Renal pelvis (tissue), 12 donors: ENCODE results near the gene PSEN1. TPM values are rescaled to one million over a fixed set of nuclear protein-coding genes. Genes with fewer than 3 reads are reported as not detected.
A peak's percentile ranks its signal among the peaks of the same experiment; 100 is the strongest.

Source experiments
- DNase-seq: peaks from one replicate; pipeline ENCODE4 v3.0.0-alpha.2; 2013
- long read RNA-seq, 16 experiments: transcript quantifications; one replicate each; lab custom pipeline, GENCODE V29; 2026
- polyA plus RNA-seq, 3 donors: library from polyadenylated mRNA; unstranded; fragments of 120-200 nt; gene quantifications; one replicate each; pipeline ENCODE4 v1.2.1, GENCODE V29; 2013; ENCODE audit not compliant: insufficient read length in 3 of 3

PSEN1 gene
- polyA plus RNA-seq: 10 to 100 TPM; 65.7 to 74.4 (median 65.8) TPM
- long read RNA-seq, donor 1, full-length matches to known transcripts: 11 of 11 reads
- long read RNA-seq, donor 1, partial matches to known transcripts: 0 of 11 reads
- long read RNA-seq, donor 1, other reads (novel, unspliced or antisense): 0 of 11 reads
- long read RNA-seq, donor 2, full-length matches to known transcripts: 16 of 16 reads
- long read RNA-seq, donor 2, partial matches to known transcripts: 0 of 16 reads
- long read RNA-seq, donor 2, other reads (novel, unspliced or antisense): 0 of 16 reads
- long read RNA-seq, donor 3, full-length matches to known transcripts: 13 of 13 reads
- long read RNA-seq, donor 3, partial matches to known transcripts: 0 of 13 reads
- long read RNA-seq, donor 3, other reads (novel, unspliced or antisense): 0 of 13 reads
- long read RNA-seq, donor 4, full-length matches to known transcripts: 9 of 9 reads
- long read RNA-seq, donor 4, partial matches to known transcripts: 0 of 9 reads
- long read RNA-seq, donor 4, other reads (novel, unspliced or antisense): 0 of 9 reads
- long read RNA-seq, donor 5, full-length matches to known transcripts: 10 of 10 reads
- long read RNA-seq, donor 5, partial matches to known transcripts: 0 of 10 reads
- long read RNA-seq, donor 5, other reads (novel, unspliced or antisense): 0 of 10 reads
- long read RNA-seq, donor 6, full-length matches to known transcripts: 12 of 19 reads
- long read RNA-seq, donor 6, partial matches to known transcripts: 7 of 19 reads
- long read RNA-seq, donor 6, other reads (novel, unspliced or antisense): 0 of 19 reads
- long read RNA-seq, donor 7, full-length matches to known transcripts: 16 of 43 reads
- long read RNA-seq, donor 7, partial matches to known transcripts: 21 of 43 reads
- long read RNA-seq, donor 7, other reads (novel, unspliced or antisense): 6 of 43 reads
- long read RNA-seq, donor 8, full-length matches to known transcripts: 5 of 5 reads
- long read RNA-seq, donor 8, partial matches to known transcripts: 0 of 5 reads
- long read RNA-seq, donor 8, other reads (novel, unspliced or antisense): 0 of 5 reads
- long read RNA-seq, donor 9, full-length matches to known transcripts: 22 of 22 reads
- long read RNA-seq, donor 9, partial matches to known transcripts: 0 of 22 reads
- long read RNA-seq, donor 9, other reads (novel, unspliced or antisense): 0 of 22 reads
- long read RNA-seq, donor 10, full-length matches to known transcripts: 7 of 12 reads
- long read RNA-seq, donor 10, partial matches to known transcripts: 5 of 12 reads
- long read RNA-seq, donor 10, other reads (novel, unspliced or antisense): 0 of 12 reads
- long read RNA-seq, donor 11, full-length matches to known transcripts: 11 of 11 reads
- long read RNA-seq, donor 11, partial matches to known transcripts: 0 of 11 reads
- long read RNA-seq, donor 11, other reads (novel, unspliced or antisense): 0 of 11 reads
- long read RNA-seq, donor 12, full-length matches to known transcripts: 21 of 57 reads
- long read RNA-seq, donor 12, partial matches to known transcripts: 31 of 57 reads
- long read RNA-seq, donor 12, other reads (novel, unspliced or antisense): 5 of 57 reads
- long read RNA-seq, donor 13, full-length matches to known transcripts: 8 of 8 reads
- long read RNA-seq, donor 13, partial matches to known transcripts: 0 of 8 reads
- long read RNA-seq, donor 13, other reads (novel, unspliced or antisense): 0 of 8 reads
- long read RNA-seq, donor 14: 0 reads
- long read RNA-seq, donor 15: 0 reads
- long read RNA-seq, donor 16, full-length matches to known transcripts: 13 of 13 reads
- long read RNA-seq, donor 16, partial matches to known transcripts: 0 of 13 reads
- long read RNA-seq, donor 16, other reads (novel, unspliced or antisense): 0 of 13 reads

- peak; percentile 94 for DNase-seq
Measured at GRCh38 chr14:73136387-73137225, at the start of gene PSEN1. TSS of gene PSEN1 (plus strand) at chr14:73136507. CDS start at chr14:73148020, 11,513 bp downstream.

- DNase-seq: no peak
Measured at GRCh38 chr14:73091044-73091443, 45.3 kb upstream of the PSEN1 start.

GRCh38 chr14:73097421-73097820 lies 38.9 kb upstream of the PSEN1 start:
- DNase-seq: no peak

DNA sequence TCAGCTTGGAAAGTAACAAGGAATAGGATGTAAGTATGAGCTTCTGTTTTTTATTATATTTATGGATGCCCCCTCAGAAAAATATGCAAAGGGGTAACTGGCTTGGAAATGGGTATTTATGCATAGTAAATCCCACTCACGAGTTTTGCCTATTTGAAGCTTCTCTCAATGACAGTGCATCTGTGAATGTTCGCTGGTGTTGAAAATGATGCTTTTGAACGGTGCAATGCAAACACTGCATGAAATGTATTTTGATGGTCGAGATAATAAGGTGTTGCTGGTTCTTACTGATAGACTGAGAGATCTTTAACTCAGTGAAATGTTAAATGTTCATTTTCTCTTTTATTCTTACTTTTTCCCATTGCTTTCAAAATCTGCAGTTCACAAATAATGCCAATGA lies 36.0 kb upstream of the PSEN1 start:
- no peak for DNase-seq

DNA sequence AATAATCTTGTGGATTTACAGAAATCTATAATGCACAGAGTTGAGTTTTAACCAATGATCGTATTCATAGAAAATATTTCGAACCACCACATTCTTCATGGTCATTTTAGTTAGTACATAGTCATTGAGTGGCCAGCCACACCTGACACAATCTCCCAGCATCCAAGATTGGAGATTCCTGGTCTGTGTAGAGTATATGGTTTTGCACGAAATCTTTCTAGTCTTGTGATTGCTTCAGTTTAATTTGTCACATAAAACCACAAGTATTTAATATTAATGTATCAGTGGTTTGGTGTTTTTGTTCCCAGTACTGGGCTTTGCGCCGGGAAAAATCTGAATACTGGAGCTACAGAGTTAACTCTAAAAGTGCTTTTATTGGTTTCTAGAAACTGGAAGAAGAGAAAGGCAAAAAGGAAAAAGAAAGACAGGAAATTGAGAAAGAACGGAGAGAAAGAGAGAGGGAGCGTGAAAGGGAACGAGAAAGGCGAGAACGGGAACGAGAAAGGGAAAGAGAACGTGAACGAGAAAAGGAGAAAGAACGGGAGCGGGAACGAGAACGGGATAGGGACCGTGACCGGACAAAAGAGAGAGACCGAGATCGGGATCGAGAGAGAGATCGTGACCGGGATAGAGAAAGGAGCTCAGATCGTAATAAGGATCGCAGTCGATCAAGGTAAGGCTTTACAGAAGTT lies 33.4 kb upstream of the PSEN1 start:
- no peak for DNase-seq

DNA sequence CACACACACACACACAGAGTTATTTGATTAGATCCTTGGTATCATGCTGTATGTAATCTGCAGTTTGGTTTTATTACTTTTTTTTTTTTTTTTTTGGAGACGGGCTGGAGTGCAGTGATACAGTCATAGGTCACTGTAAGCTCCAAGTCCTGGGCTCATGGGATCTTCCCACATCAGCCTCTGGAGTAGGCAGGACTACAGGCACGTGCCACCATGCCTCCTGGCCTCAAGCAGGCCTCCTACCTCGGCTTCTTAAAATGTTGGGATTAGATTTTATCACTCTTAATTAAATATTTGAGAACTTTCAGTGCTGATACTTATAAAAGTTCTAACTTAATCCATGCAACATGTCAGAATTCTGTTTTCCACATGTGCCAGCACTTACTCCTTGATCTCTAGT lies 31.3 kb upstream of the PSEN1 start:
- DNase-seq: no peak

- no peak for DNase-seq
Measured at GRCh38 chr14:73105727-73106126, 30.6 kb upstream of the PSEN1 start.

GRCh38 chr14:73116079-73116665 lies 20.1 kb upstream of the PSEN1 start:
- no peak for DNase-seq

DNA sequence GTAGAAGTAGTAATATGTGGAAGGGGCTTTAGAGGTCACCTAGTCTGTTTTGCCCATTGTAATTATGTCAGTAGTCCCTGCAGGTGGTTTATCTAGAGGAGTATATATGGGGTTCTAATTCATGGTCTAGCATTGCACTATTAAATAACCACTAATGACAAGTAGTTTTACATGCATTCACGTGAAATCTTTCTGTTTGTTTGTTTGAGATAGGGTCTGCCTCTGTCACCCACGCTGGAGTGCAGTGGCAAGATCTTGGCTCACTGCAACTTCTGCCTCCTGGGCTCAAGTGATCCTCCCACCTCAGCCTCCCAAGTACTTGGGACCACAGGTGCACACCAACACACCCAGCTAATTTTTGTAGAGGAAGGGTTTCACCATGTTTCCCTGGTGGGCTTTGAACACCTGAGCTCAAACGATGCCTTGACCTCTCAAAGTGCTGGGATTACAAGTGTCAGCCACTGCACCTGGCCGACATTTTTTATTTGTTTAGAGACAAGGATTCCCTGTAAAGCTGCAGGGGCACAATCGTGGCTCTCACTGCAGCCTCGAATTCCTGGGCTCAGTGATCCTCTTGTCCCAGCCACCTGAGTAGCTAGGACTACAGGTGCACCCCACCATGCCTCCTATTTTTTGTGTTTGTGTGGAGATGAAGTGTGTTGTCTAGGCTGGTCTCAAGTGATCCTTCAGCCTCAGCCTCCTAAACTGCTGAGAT lies 12.0 kb upstream of the PSEN1 start:
- DNase-seq: no peak

DNA sequence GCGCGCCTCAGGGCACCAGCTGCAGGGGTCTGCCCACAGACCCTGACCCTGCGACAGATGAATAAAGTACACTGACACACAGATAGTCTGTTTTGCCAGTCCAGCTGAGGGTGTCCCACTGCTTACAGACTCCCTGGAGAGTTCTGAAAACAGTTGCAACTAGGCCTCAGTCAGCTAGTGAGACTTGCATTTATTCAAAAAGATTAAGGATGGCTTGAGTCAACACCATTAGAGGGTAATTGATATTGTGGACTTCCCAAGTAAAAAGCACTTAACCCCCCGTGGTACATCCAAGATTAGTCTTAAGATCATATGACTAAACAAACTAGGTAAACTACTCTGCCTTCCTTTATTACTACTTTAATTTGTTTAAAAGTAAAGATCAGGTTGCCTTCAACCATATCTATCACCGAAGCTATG lies 11.1 kb upstream of the PSEN1 start:
- no peak for DNase-seq

GRCh38 chr14:73125746-73126145 lies 10.6 kb upstream of the PSEN1 start:
- DNase-seq: no peak

DNA sequence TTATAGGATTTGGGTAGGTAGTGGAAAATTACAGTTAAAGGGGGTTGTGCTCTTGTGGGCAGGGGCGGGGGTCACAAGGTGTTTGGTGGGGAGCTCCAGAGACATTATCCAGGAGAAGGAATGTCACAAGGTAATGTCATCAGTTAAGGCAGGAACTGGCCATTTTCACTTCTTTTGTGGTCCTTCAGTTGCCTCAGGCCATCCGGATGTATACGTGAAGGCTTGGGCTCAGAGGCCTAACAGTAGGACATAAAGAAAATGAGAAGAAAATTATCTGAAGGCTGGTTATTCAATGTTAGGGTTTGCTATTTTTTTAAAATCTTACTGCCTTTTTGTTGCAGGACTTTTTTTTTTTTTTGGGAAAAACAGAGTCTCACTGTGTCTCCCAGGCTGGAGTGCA lies 2.5 kb upstream of the PSEN1 start:
- DNase-seq: no peak

GRCh38 chr14:73136085-73136386 lies 271 bp upstream of the PSEN1 start:
- no peak for DNase-seq

GRCh38 chr14:73140811-73141323 lies 4.6 kb downstream of the PSEN1 start:
- DNase-seq: no peak

DNA sequence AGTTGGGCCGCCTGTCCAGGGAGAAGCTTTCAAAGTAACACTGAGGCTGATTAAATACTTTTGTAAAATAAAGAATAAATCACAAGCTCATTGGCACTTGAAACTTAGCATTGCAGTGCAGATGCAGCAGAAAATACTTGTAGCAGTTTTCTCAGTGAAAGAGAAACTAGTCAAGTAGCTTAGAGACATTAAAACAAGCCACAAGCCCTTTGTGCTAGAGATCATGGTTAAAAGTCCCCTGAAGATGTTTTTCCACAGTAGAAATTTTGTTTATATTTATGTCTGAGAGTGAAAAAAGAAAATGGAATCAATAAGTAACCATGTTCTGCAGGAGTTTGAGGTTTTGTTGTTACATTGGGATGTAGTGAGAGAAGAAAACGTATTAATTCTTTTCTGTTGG lies 5.9 kb downstream of the PSEN1 start:
- DNase-seq: no peak

- DNase-seq: no peak
Measured at GRCh38 chr14:73143003-73143402, 6.7 kb downstream of the PSEN1 start.

GRCh38 chr14:73143617-73144016 lies 7.3 kb downstream of the PSEN1 start:
- no peak for DNase-seq

- DNase-seq: no peak
Measured at GRCh38 chr14:73145371-73145770, 9.1 kb downstream of the PSEN1 start.
